Brain microvascular endothelial cell (primary cell): Measurements from ENCODE around the gene FKBP7.
A peak's percentile ranks its signal among the peaks of the same experiment; 100 is the strongest.

ENCODE experiments used
- DNase-seq: peaks from one replicate; pipeline ENCODE4 v3.0.0-alpha.2; 2020
- H3K27ac ChIP-seq: fragments of 250-450 bp; sonication (Bioruptor Pico); 2 replicates; pipeline ENCODE4 v1.5.1; 2020; ENCODE audit warnings: mild to moderate bottlenecking, moderate library complexity
- H3K27me3 ChIP-seq: fragments of 250-450 bp; sonication (Bioruptor Pico); replicated peaks from 2 replicates; pipeline ENCODE4 v1.5.1; 2020; ENCODE audit warnings: mild to moderate bottlenecking
- H3K36me3 ChIP-seq: fragments of 250-450 bp; sonication (Bioruptor Pico); replicated peaks from 2 replicates; pipeline ENCODE4 v1.5.1; 2020; ENCODE audit warnings: mild to moderate bottlenecking
- H3K4me3 ChIP-seq: 2 replicates; pipeline ENCODE4 v1.5.1; 2011; ENCODE audit warnings: low read depth, mild to moderate bottlenecking, control low read depth, low read length, moderate library complexity
- CTCF ChIP-seq: IDR thresholded peaks from 2 replicates; pipeline ENCODE4 v1.5.1; 2011; ENCODE audit warnings: low read depth, mild to moderate bottlenecking, moderate library complexity, low read length, control low read depth, inconsistent platforms; ENCODE audit errors: missing control alignments
- in situ Hi-C: cut with HindIII; loops from 2 replicates; pipeline ENCODE4 v1.10.0; 2017; ENCODE audit warnings: low sequenced_read_pairs, low pct_ligation_motif_present

Gene FKBP7

GRCh38 chr2:178422097-178422496, 56.3 kb downstream of the FKBP7 start:
- no peak overlapping the region for H3K27ac ChIP-seq
- H3K4me3 ChIP-seq: no peak overlapping the region
- H3K36me3 ChIP-seq: no peaks in the 10 kb centered on the region
- no peak for TF ChIP-seq CTCF
- in situ Hi-C loops: loop anchor here (25.0 kb wide), 1 partner anchor 285 kb away; no protein-coding TSS in a partner anchor
- H3K27me3 ChIP-seq: no peaks in the 10 kb centered on the region
- DNase-seq: no peak

- no peak overlapping the region for H3K4me3 ChIP-seq
- no peak for TF ChIP-seq CTCF
- no peaks in the 10 kb centered on the region for H3K27me3 ChIP-seq
- no peaks in the 10 kb centered on the region for H3K36me3 ChIP-seq
- H3K27ac ChIP-seq: no peak overlapping the region
- no peak for DNase-seq
- in situ Hi-C loops: loop anchor here (25.0 kb wide), 1 partner anchor 283 kb away; no protein-coding TSS in a partner anchor
Measured at GRCh38 chr2:178420463-178420999, 57.9 kb downstream of the FKBP7 start.

GRCh38 chr2:178419123-178419522, 59.3 kb downstream of the FKBP7 start:
- no peak overlapping the region for H3K4me3 ChIP-seq
- peak; percentile 40 for TF ChIP-seq CTCF
- no peaks in the 10 kb centered on the region for H3K27me3 ChIP-seq
- peak; percentile 31 for DNase-seq
- H3K27ac ChIP-seq: no peak overlapping the region
- in situ Hi-C loops: loop anchor here (25.0 kb wide), 1 partner anchor 282 kb away; no protein-coding TSS in a partner anchor
- no peaks in the 10 kb centered on the region for H3K36me3 ChIP-seq

- H3K27ac ChIP-seq: no peak overlapping the region
- H3K4me3 ChIP-seq: no peak overlapping the region
- H3K36me3 ChIP-seq: no peaks in the 10 kb centered on the region
- in situ Hi-C loops: loop anchor here (25.0 kb wide), 1 partner anchor 281 kb away; no protein-coding TSS in a partner anchor
- no peak for DNase-seq
- H3K27me3 ChIP-seq: no peaks in the 10 kb centered on the region
- no peak for TF ChIP-seq CTCF
Measured at GRCh38 chr2:178418426-178418825, 60.0 kb downstream of the FKBP7 start.

GRCh38 chr2:178417916-178418315, 60.5 kb downstream of the FKBP7 start:
- DNase-seq: no peak
- in situ Hi-C loops: loop anchor here (25.0 kb wide), 1 partner anchor 281 kb away; no protein-coding TSS in a partner anchor
- Histone ChIP-seq H3K27me3 (no peaks in the 10 kb centered on the region), H3K4me3 (no peak overlapping the region), H3K36me3 (no peaks in the 10 kb centered on the region), H3K27ac (no peak overlapping the region)
- no peak for TF ChIP-seq CTCF

GRCh38 chr2:178415979-178416378, 62.4 kb downstream of the FKBP7 start:
- in situ Hi-C loops: loop anchor here (25.0 kb wide), 1 partner anchor 279 kb away; no protein-coding TSS in a partner anchor
- Histone ChIP-seq H3K36me3 (no peaks in the 10 kb centered on the region), H3K27me3 (no peaks in the 10 kb centered on the region), H3K4me3 (no peak overlapping the region), H3K27ac (no peak overlapping the region)
- no peak for TF ChIP-seq CTCF
- no peak for DNase-seq
